HG03571 (cell line): ENCODE data around the gene DNAJB6.

Experiments used
- ATAC-seq: cut with Tn5 transposase; IDR thresholded peaks from one replicate; pipeline ENCODE4 v1.9.1; 2021; ENCODE audit not compliant: unreplicated experiment

DNAJB6 gene

DNA sequence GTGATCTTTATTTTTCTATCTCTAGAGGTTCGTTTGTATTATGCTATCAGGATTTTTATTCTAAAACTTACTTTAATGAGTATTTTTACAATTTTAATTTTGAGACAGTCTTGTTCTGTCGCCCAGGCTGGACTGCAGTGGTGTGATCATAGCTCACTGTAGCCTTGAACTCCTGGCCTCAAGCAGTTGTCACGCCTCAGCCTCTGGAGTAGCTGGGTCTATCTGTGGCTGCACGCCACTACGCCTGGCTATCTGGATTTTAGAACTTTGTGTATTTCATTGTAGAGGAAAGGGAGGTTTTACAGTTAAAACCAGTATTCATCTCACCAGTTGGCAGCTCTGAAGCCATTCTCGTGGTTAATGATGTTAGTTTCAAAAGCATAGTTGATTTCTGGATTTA is 25.9 kb downstream of the DNAJB6 start:
- ATAC-seq: no peak

DNA sequence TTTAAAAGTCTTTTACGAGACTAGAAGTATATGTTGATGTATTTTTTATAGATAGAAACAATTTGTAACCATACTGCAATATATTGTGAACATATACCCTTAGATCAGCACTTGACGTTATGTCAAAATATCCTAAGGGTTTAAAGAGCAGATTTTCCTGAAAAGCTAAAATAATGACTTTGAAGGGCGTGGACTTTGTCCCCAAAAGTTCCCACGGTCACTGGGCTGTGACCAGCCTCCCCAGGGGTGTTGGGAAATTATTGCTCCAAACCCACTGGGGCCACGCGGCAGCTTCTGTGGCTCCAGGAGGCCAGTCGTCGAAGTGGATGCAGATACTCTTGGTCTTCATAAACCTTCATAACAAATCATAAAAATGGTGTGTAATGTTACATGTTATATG is 29.9 kb downstream of the DNAJB6 start:
- no peak for ATAC-seq

DNA sequence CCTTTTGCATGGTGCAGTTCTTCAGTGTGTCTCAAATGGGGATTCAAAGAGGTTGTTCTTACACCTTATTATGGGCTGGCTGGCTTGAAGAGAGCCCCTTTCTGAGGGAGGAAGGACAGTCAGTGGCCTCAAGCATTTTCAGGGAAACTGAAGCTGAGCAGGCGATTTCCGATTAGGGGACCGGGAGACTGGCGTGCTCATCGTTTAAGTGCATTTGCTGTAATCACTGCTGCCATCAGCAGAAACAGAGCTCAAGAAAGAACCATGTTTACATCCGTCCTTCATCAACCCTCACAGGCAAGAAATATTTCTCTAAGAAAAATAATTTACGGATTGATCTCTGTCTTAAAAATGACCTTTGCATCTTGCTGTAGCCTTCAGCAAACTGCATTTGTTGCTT is 32.2 kb downstream of the DNAJB6 start:
- ATAC-seq: no peak

DNA sequence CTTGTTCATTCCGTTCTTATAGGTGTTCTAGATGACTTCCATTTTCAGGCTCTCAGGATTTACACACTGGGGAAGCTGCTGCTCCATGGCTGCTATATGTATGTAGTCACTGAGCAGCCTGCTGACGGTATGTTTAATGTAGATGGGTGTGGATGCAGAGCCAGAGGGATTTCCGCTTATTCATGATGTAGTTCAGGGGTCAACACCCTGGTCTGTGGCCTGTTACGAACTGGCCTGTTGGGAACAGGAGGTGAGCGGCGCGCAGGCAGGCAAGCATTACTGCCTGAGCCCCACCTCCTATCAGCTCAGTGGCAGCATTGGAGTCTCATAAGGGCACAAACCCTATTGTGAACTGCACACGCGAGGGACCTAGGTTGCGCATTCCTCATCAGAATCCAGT is 33.9 kb downstream of the DNAJB6 start:
- ATAC-seq: no peak

DNA sequence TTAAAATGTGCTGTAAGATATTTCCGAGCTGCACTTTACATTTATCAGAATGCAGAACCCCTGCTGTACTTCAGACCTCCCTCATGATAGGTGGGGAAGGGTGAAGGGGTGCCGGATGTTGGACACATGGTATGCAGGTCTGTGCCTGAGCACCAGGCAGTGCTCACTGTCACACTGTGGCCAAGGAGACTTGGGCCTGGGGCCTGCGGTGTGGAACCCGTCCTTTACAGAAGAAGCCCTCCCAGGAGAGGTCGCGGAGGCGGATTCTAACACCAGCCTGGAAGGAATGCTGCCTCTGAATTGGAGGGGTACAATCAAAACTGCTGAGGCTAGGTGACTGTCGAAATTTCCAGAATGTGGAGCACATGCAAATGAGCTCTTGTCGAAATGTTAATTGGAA is 34.5 kb downstream of the DNAJB6 start:
- no peak for ATAC-seq

DNA sequence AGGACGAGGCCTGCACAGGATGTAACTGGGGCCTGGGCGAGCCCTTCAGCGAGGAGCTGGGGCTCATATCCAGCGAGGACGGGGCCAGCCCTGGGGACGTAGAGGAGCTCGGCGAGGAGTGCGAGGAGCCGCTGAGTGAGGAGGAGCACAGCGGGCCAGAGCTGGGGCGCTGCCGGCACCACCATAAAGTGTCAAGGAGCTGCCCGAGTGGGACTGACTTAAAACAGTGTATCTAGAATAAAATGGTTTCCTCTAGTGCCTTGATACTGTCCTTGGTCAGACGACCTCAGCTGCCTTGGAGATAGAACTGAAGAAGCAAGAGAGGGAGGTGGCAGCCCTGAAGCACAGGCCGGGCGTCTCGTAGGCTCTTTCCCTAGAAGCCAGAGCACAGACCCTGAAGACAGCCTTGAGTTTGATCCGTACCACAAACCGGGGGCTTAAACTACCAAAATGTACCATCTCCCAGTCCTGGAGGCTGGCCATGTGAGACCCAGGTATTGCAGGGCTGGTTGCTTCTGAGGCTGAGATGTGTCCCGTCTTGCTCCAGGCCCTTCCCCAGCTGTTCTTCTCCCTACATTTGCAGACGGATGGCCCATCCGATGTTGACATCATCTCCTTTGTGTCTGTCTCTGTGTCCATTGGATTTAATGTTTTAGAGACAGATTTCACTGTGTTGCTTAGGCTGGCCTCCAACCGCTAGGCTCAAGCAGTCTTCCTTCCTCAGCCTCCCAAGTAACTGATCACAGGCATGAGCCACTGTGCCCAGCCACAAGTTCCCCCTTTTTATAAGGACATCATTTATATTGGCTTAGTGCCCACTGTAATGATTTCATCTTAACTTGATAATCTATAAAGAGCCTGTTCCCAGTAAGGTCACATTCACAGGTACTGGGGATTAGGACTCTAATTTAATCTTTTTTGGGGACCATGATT is 35.8 kb downstream of the DNAJB6 start:
- ATAC-seq: no peak

DNA sequence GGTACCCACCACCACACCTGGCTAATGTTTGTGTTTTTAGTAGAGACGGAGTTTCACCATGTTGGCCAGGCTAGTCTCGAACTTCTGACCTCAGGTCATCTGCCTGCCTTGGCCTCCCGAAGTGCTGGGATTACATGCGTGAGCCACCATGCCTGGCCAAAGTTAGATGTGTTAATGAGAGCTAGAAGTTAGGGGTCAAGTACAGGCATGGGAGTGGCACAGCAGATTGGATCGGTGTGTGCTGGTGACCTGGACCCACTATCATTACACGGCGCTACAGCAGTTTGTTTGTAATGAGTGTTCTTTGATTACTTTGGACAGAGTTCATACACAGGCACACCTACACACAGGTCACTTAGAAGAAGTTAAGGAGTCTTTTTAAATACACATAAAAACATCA is 36.7 kb downstream of the DNAJB6 start:
- no peak for ATAC-seq

DNA sequence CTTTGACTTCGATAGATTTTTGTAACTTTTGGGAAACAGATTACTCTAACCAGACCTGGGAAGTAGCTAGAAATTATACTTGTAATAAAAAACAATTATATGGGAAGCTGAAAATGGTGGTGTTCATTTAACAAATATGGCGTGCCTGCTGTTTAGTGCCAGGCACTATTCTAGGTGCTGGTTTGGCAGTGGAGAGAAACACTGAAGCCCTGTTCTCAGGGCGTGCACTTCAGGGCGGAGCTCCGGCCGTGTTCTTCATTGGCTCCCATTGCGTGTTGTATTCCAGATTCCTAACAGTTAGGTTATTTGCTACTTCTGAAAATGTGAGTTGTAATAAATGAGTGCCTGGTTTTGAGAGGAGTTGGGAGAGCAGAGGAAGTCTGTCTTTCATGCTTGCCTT is 38.6 kb downstream of the DNAJB6 start:
- no peak for ATAC-seq

DNA sequence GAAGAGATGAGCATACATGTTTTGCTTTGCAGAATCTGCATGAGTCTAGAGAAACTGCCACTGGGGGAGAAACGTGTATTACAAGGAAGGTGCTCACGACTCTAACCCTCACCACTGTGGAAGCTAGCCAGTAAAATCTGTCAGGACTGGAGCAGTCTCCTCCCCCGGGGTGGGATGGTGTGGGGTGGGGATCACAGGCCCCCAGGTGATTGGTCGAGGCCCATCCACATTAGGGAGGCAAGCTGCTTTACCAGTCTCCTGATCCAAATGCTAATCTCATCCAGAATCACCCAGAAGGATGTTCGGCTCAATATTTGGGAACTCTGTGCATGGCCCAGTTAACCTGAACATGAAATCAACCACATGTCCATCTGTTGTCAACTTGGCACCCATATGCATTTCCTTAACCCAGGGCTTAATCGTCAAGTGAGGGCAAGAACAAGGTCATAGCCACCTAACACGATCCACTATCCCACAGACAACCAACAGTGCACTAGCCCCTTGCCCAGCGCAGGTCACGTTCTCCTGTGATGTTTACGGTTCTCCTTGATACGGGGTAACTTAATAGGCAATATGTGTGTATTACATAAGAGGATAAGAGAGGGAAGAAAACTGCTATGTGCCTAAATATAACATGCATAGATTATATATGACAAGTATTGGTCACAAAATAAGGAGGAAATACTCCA is 40.8 kb downstream of the DNAJB6 start:
- no peak for ATAC-seq

DNA sequence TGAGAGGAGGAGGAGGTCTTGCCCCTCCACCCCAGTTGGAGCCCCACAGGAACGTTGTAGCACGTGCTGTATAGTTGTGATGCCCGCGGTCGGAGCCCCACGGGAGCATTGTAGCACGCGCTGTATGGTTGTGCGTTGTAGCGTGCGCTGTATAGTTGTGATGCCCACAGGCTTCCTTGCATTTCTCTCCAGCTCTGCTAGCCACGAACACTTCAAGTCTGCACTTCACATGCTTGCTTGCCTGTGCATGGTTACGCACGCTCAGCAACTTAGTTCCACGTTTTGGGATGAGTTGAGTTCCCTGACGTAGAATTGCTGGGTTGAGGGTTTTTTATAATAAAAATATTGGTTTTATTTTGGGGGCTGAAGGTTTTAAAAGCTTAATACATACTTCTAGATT is 41.6 kb downstream of the DNAJB6 start:
- ATAC-seq: no peak

DNA sequence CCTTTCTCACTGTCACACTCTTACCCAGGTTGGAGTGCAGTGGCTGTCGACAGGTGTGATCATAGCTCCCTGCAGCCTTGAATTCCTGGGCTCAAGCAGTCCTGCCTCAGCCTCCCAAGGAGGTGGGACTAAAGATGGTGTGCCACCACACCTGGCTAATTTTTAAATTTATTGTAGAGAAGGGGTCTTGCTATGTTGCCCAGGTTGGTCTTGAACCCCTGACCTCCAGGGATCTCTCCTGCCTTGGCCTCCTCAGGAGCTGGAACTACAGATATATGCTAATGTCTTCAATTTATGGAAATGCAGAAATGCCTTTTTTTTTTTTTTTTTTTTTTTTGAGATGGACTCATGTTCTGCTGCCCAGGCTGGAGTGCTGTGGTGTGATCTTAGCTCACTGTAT is 42.7 kb downstream of the DNAJB6 start:
- ATAC-seq: no peak

DNA sequence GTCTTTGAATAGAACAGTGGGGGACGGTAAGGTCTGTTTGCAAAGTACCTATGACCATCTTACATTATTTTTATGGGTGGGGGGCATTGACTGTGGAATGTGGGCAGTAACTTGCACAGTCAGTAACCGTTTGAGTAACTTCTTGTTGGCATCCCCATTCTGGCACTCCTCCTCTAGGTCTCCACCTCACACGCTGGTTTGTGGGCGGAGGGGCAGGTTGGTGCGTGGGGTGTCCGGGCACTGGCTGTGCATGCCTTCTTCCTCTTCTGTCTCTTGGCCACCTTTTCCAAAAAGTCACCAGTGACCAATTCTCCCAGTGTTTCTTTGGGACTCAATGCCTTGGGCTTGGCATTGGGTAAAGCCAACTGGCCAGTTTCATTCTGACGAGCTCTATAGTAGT is 43.6 kb downstream of the DNAJB6 start:
- ATAC-seq: no peak

DNA sequence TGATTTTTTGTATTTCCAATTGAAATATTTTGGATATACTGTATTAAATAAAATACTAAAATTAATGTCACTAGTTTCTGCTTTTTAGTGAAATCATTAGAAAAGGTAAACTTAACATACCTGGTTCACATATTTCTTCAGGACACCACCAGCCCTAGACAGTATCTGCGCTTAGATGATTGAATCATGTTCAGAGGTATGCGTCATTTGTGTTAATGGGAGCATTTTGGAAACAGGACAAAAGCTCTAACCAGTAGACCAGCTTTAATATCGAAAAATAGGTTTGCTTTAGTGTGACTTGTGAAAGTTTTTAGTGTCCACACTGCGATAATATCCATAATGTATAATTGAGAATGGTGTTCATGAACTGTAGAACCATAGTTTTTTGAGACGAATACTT is 47.1 kb downstream of the DNAJB6 start:
- no peak for ATAC-seq

DNA sequence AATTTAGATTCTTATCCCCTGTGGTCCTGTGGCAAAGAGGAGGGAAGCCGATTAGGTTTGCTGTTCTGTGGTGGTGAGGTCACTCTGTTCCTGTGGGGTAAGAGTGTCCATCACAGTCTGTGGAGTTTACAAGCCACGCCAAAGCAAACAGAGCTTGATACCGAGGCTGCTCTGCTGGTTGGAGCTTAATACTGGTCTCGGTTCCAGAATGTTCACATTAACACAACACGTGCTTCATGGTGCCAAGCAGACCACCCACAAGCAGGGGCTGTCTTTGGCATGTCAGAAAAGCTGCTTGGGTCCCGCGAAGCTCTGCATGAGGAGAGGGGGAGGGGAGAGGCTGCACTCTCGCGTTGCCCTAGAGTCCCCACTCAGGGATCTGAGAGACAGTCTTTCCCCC is 47.5 kb downstream of the DNAJB6 start:
- no peak for ATAC-seq

DNA sequence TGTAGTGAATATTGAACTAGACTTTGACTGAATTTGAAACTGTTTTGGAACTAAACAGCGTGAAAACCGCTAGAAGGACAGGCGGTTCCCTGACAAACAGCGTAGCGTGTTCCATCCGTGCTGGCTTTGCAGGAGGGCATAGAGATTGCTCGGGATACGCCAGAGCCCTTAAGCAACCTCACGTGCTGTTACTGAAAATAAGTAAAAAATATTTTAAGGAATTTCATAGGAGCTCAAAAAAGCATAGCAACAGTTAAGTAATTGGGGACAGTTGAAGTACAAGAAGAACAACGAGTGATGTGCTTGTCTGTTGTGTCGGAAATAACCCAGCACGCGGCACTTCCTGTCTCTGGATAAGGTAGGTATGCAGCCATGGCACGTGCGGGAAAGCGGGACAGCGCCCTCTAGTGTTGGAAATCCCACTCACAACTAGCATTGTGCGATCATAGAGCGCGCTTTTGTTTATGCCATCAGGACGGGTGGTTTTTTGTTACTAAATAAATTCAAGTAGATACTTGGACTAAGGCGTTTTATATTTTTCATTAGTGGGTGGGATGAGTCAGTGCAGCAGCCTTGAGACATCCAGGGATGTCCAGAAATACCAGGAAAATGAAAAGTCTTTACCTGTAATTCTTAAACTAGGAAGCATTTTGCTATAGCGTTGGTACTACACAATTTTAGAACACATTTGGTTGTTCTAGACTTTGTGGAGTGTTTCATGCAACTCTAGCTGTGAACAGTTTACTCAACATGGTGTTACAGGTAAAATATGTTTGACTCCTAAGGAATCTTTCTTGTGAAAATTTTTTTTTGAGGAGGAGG is 50.4 kb downstream of the DNAJB6 start:
- ATAC-seq: no peak

DNA sequence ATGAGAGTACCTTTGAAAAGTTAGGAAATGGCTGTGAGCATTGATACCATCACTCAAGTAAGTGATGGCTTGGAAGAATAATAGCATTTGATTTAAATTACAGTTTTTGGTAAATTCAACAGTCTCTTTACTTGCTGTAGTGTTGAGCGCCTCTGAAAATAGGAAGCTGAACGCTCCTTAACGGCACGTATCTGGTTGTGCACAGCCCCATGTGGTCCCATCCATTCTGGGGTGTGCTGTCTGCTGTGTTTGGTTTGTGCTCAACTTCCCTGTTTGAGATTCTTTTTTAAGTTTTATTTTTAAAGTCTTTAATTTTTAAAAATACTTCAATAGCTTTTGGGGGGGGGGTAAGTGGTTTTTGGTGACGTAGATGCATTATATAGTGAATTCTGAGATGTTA is 51.5 kb downstream of the DNAJB6 start:
- ATAC-seq: no peak

DNA sequence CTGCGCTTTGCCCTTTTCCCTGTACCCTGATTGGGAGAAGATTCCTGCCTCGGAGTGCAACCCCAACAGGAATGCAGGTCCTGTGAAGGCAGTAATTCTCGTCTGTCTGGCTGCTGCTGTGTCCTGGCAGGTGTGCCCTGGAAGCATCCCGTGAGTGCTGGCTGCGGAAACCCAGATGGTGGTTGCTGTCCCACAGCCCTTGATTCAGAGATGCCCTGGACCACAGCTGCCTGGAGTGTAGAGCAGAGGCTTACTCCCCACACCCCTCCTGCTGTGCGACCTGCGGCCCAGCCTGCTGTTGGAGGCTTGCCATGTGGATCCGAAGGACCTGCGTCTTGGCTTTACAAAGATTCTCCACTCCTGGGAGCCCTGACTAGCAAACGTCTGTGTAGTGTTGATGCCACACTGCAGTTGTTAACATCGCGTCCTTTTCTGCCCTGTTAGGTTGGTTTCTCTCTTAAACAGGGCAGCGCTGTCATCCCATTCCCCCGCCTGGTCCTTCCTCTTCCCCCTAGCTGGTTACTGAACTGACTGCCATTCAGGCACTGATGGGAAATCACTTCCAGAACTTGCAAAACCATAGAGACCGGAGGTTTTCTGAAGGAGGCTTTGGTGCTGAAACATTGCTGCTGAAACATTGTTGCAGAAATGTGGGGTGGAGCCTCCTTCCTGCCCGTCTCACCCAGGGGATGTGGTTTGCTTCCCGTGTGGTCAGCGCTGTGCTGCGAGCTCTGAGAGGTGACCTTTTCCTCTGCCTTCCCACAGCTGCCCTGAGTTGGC is 53.3 kb downstream of the DNAJB6 start:
- ATAC-seq: no peak

DNA sequence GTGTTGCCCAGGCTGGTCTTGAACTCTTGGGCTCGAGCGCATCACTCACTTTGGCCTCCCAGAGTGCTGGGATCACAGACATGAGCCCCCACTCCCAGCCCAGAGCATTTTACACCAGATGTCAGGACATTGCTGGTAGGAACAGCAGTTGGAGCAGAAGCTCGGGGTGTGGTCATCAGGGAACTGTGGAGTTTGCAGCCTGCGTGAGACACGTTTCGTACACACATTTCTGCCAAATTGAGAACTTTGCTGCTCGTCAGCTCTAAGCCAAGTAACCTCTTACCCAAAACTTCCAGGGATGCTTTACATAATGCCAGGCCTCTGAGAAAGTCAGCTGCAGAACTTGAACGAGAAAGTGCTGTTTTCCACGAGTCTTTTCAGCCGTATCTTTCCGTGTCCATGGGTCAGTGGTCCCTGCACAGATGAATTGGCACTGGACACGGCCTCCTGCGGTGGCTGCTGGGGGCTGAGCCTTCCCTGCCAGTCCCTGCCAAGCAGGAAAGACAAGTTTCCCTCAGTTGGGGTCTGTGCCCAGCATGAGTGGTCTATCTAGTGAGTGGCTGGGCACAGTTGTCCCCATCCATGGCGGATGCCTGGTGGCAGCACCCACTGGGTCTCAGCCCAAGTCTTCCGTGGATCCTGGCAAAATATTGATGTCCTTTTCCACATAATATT is 54.4 kb downstream of the DNAJB6 start:
- no peak for ATAC-seq

DNA sequence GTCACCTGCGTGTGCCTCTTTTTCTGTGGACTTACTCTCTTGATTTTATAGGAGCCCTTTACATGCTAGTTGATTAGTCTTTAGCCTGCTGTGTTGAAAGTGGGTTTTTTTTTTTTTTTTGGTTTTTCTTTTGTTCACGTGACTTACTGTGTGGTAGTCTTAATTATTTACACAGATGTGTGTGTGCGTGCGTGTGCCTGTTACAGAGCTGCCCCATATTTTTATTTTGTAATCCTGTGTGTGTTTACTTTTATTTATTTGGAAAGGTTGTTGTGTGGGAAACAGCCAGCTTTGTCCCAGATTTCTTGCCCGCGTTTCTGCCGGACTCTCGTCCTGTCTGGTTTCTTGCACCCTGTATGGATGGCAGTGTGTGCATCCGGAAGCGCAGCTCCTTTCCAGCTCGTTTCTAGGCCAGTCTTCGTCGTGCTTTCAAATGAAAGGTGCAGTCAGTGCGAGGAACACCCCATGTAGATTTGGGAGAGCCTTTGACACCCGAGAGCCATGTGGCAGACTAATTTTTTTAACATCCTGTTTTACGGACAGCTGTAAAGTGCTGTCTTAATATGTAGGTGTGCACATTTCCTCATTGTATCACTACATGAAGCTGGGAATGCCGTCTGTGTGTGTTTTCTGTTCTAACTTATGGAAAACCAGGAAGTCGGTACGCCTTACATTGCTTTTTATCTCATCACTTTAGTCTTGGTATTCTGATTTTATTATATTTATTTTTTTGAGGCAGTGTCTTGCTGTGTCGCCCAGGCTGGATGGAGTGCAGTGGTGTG is 55.6 kb downstream of the DNAJB6 start:
- no peak for ATAC-seq
